GM18909 (cell line): ENCODE measurements around the gene BMP5.
"Not testable (repeated sequence)": the region's sequence is repeated elsewhere in the genome, so short reads cannot be mapped to it uniquely, and the experiment has no call there.

Source experiments
- ATAC-seq: cut with Tn5 transposase; IDR thresholded peaks from one replicate; pipeline ENCODE4 v1.9.1; 2021; ENCODE audit warnings: mild to moderate bottlenecking; ENCODE audit not compliant: unreplicated experiment, poor library complexity

Gene BMP5

GRCh38 chr6:55875400-55875799 lies at the start of gene BMP5:
Gene BMP5, minus strand, starts transcription at chr6:55875590. Its CDS starts 725 bp downstream, at chr6:55874865.
- no peak for ATAC-seq

- no peak for ATAC-seq
Measured at GRCh38 chr6:55922406-55922805, 47.0 kb upstream of the BMP5 start.

GRCh38 chr6:55919716-55920308 lies 44.4 kb upstream of the BMP5 start:
- no peak for ATAC-seq

GRCh38 chr6:55918639-55919038 lies 43.2 kb upstream of the BMP5 start:
- ATAC-seq: no peak

- no peak for ATAC-seq
Measured at GRCh38 chr6:55917751-55918415, 42.5 kb upstream of the BMP5 start.

GRCh38 chr6:55916188-55916587 lies 40.8 kb upstream of the BMP5 start:
- ATAC-seq: no peak

- ATAC-seq: peak; percentile 80
Measured at GRCh38 chr6:55913228-55914195, 38.1 kb upstream of the BMP5 start.

- not testable (repeated sequence) for ATAC-seq
Measured at GRCh38 chr6:55910466-55910865, 35.1 kb upstream of the BMP5 start.

- ATAC-seq: not testable (repeated sequence)
Measured at GRCh38 chr6:55909911-55910310, 34.5 kb upstream of the BMP5 start.

GRCh38 chr6:55902796-55903195 lies 27.4 kb upstream of the BMP5 start:
- no peak for ATAC-seq

GRCh38 chr6:55901765-55902270 lies 26.4 kb upstream of the BMP5 start:
- ATAC-seq: no peak

GRCh38 chr6:55898342-55898741 lies 23.0 kb upstream of the BMP5 start:
- no peak for ATAC-seq

GRCh38 chr6:55897346-55897745 lies 22.0 kb upstream of the BMP5 start:
- ATAC-seq: no peak

- ATAC-seq: no peak
Measured at GRCh38 chr6:55895972-55896730, 20.8 kb upstream of the BMP5 start.

- no peak for ATAC-seq
Measured at GRCh38 chr6:55892749-55893357, 17.5 kb upstream of the BMP5 start.

GRCh38 chr6:55888917-55889316 lies 13.5 kb upstream of the BMP5 start:
- ATAC-seq: peak; percentile 56

GRCh38 chr6:55886185-55886836 lies 10.9 kb upstream of the BMP5 start:
- ATAC-seq: no peak

GRCh38 chr6:55882718-55883569 lies 7.6 kb upstream of the BMP5 start:
- no peak for ATAC-seq
